CD14-positive monocyte (primary cell): ENCODE results near the gene WWOX. TPM values are rescaled to one million over a fixed set of nuclear protein-coding genes. Genes with fewer than 3 reads are reported as not detected.

ENCODE experiments used
- DNase-seq, 3 donors: peaks; one replicate each; pipeline ENCODE4 v3.0.0-alpha.2; 2011 to 2022
- H2AFZ ChIP-seq: 2 replicates; pipeline ENCODE4 v1.6.0; 2012; ENCODE audit warnings: mild to moderate bottlenecking, low read depth, low read length, inconsistent platforms; ENCODE audit not compliant: insufficient read depth, poor library complexity, severe bottlenecking
- H3K27ac ChIP-seq, 2 donors: 1 replicate in 1 of 2; 2 replicates in 1 of 2; pipeline ENCODE4 v1.5.1; 2012 to 2013; ENCODE audit warnings: low read length in 2 of 2, control low read depth in 1 of 2, inconsistent platforms in 1 of 2, low read depth in 1 of 2, mild to moderate bottlenecking in 1 of 2
- H3K27me3 ChIP-seq, 2 donors: one replicate each; pipeline versions ENCODE4 v1.6.0 to v1.6.1; 2011 to 2013; ENCODE audit warnings: low read length in 2 of 2; ENCODE audit not compliant: control insufficient read depth in 2 of 2, insufficient read depth in 2 of 2
- H3K36me3 ChIP-seq, 2 donors: replicated peaks in 1 of 2; 1 replicate in 1 of 2; 2 replicates in 1 of 2; pipeline versions ENCODE4 v1.5.1 to v1.6.1; 2012 to 2013; ENCODE audit warnings: low read length in 2 of 2, control low read depth in 1 of 2, inconsistent platforms in 1 of 2, mild to moderate bottlenecking in 1 of 2; ENCODE audit not compliant: insufficient read depth in 2 of 2, control insufficient read depth in 1 of 2
- H3K4me1 ChIP-seq, 2 donors: 1 replicate in 1 of 2; 2 replicates in 1 of 2; pipeline versions ENCODE4 v1.5.1 to v1.6.1; 2012 to 2013; ENCODE audit warnings: low read length in 2 of 2, control low read depth in 1 of 2, inconsistent platforms in 1 of 2, mild to moderate bottlenecking in 1 of 2, moderate library complexity in 1 of 2; ENCODE audit not compliant: insufficient read depth in 2 of 2, control insufficient read depth in 1 of 2
- H3K4me2 ChIP-seq: replicated peaks from 2 replicates; pipeline ENCODE3; 2012; ENCODE audit warnings: low read length, moderate library complexity, mild to moderate bottlenecking; ENCODE audit not compliant: poor library complexity, severe bottlenecking; ENCODE audit errors: extremely low read depth
- H3K4me3 ChIP-seq, 3 experiments: fragments of 200-600 bp in 1 of 3; sonication (generic) in 1 of 3; replicated peaks in 1 of 3; 1 replicate in 2 of 3; 2 replicates in 1 of 3; pipeline ENCODE4 v1.5.1; 2011 to 2013; ENCODE audit warnings: low read length in 3 of 3, mild to moderate bottlenecking in 3 of 3, control low read depth in 2 of 3, low read depth in 2 of 3, inconsistent platforms in 1 of 3, moderate library complexity in 1 of 3
- H3K79me2 ChIP-seq: 2 replicates; pipeline ENCODE4 v1.6.0; 2012; ENCODE audit warnings: mild to moderate bottlenecking, control low read depth, inconsistent platforms, low read length, moderate library complexity; ENCODE audit not compliant: insufficient read depth
- H3K9ac ChIP-seq: 2 replicates; pipeline ENCODE4 v1.6.0; 2017; ENCODE audit warnings: low read length, mild to moderate bottlenecking; ENCODE audit not compliant: insufficient read depth, poor library complexity, severe bottlenecking
- H3K9me3 ChIP-seq, 2 donors: replicated peaks in 1 of 2; 1 replicate in 1 of 2; 2 replicates in 1 of 2; pipeline versions ENCODE4 v1.5.1 to v1.6.1; 2012 to 2013; ENCODE audit warnings: low read length in 2 of 2, control low read depth in 1 of 2; ENCODE audit not compliant: control insufficient read depth in 1 of 2, insufficient read depth in 1 of 2
- H4K20me1 ChIP-seq: 2 replicates; pipeline ENCODE4 v1.6.0; 2012; ENCODE audit warnings: mild to moderate bottlenecking, low read length, control low read depth, moderate library complexity; ENCODE audit not compliant: insufficient read depth
- H3K27ac Mint-ChIP-seq, 7 donors: one replicate each; pipeline ENCODE4 v1.8.0; 2020; ENCODE audit warnings: mild to moderate bottlenecking in 7 of 7, mixed read lengths in 7 of 7, moderate library complexity in 6 of 7, inconsistent platforms in 2 of 7
- H3K27me3 Mint-ChIP-seq, 3 donors: one replicate each; pipeline ENCODE4 v1.8.0; 2021 to 2022; ENCODE audit warnings: low read depth in 3 of 3, mild to moderate bottlenecking in 3 of 3, mixed read lengths in 3 of 3, moderate library complexity in 3 of 3, inconsistent platforms in 1 of 3
- H3K36me3 Mint-ChIP-seq, 2 donors: one replicate each; pipeline ENCODE4 v1.8.0; 2020; ENCODE audit warnings: mixed read lengths in 2 of 2, inconsistent platforms in 1 of 2, mild to moderate bottlenecking in 1 of 2
- H3K4me1 Mint-ChIP-seq: one replicate; pipeline ENCODE4 v1.8.0; 2020; ENCODE audit warnings: mild to moderate bottlenecking, mixed read lengths
- H3K4me3 Mint-ChIP-seq, 2 donors: one replicate each; pipeline ENCODE4 v1.8.0; 2020; ENCODE audit warnings: mild to moderate bottlenecking in 2 of 2, mixed read lengths in 2 of 2, moderate library complexity in 1 of 2
- H3K9me3 Mint-ChIP-seq, 7 donors: one replicate each; pipeline ENCODE4 v1.8.0; 2020 to 2022; ENCODE audit warnings: mixed read lengths in 7 of 7, mild to moderate bottlenecking in 6 of 7, moderate library complexity in 6 of 7, inconsistent platforms in 2 of 7
- CTCF ChIP-seq: fragments of 200-600 bp; IDR thresholded peaks from one replicate; pipeline ENCODE4 v1.8.0; 2022; ENCODE audit warnings: antibody characterized with exemption, mild to moderate bottlenecking
- WGBS: methylation state at CpG from one replicate; pipeline ENCODE4 v1.1.5; 2013; ENCODE audit warnings: missing lambda C conversion rate; ENCODE audit not compliant: insufficient coverage; 5-methylcytosine and 5-hydroxymethylcytosine counted together
- intact Hi-C, 2 donors: fragments of 100-400 bp; cut with micrococcal nuclease; formaldehyde crosslinking; loops; one replicate each; pipeline versions ENCODE4 v1.15.0 to v1.15.1; 2023
- polyA plus RNA-seq, 3 donors: library from polyadenylated mRNA; depleted of rRNA in 1 of 3; unstranded in 2 of 3; stranded (reverse) in 1 of 3; fragments of 300-500 nt in 2 of 3; fragments of >200 nt in 1 of 3; fragmentation: Illumina TruSeq in 2 of 3; gene quantifications; 1 replicate in 2 of 3; 2 replicates in 1 of 3; pipeline ENCODE4 v1.2.3, GENCODE V29; 2012 to 2021

The WWOX gene
- polyA plus RNA-seq, 3 donors: 4.0 to 7.0 (median 6.3) TPM

DNA sequence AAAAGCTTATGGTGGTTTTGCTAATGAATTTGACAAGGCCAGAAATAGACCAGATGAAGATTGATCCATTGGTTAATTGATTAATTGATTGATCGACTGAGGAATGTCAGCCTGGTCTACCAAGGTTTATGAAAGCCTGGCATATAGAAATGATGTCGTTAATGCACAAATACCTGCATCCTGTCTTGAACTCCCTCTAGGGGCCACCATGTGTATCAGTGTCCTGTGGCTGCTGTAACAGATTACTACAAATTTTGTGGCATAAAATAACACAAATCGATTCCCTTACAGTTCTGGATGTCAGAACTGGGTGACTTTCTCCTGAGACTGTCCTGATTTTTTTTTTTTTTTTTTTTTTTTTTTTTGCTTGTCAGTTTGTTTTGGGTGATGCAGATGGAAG, 947.9 kb downstream of the WWOX start:
- Histone ChIP-seq H3K4me3 (no peak overlapping the region), H3K27ac (no peak overlapping the region), H4K20me1 (no peaks in the 10 kb centered on the region), H3K9me3 (no peaks in the 10 kb centered on the region), H3K9ac (no peak overlapping the region), H3K4me1 (no peaks in the 10 kb centered on the region), H2AFZ (no peak overlapping the region), H3K27me3 (no peaks in the 10 kb centered on the region), H3K4me2 (no peak overlapping the region), H3K36me3 (no peaks in the 10 kb centered on the region), H3K79me2 (no peaks in the 10 kb centered on the region)
- WGBS: 80% methylated on average over 1 of the region's 3 CpGs
- no peaks in the 10 kb centered on the region for H3K36me3 Mint-ChIP-seq
- H3K27me3 Mint-ChIP-seq: peaks cover 0 to 4% (median 1%) of the 10 kb centered on the region in 3 donors
- peak; percentile 74 for TF ChIP-seq CTCF
- no peaks in the 10 kb centered on the region for H3K9me3 Mint-ChIP-seq
- intact Hi-C loops: no loop called here
- peak; percentile 3 to 13 (median 4) for DNase-seq
- H3K4me3 Mint-ChIP-seq: no peak overlapping the region
- no peak overlapping the region for H3K27ac Mint-ChIP-seq
- H3K4me1 Mint-ChIP-seq: no peaks in the 10 kb centered on the region

DNA sequence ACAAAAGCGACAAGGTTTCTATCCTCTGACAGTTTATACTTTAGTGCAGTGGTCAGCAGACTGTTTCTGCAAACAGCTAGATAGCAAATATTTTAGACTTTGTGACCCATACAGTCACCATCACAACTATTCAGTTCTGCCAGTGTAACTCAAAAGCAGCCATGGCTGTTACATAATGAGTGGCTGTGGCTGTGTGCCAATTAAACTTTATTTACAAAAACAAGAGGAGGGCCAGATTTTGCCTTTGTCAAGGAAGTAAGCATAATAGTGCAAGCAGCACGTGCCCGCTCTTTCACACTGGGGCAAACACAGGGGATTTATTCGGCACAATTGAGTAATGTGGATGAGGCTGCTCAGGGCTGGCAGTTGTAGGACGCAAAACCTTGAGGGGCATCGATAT, 949.6 kb downstream of the WWOX start:
- no peak overlapping the region for H3K27ac ChIP-seq
- Mint-ChIP-seq H3K36me3 (no peaks in the 10 kb centered on the region), H3K4me3 (no peak overlapping the region), H3K27me3 (peaks cover 0 to 4% (median 1%) of the 10 kb centered on the region in 3 donors), H3K4me1 (no peaks in the 10 kb centered on the region), H3K9me3 (no peaks in the 10 kb centered on the region), H3K27ac (no peak overlapping the region)
- WGBS: 95% methylated on average over 6 of the region's 6 CpGs
- DNase-seq: no peak
- no peaks in the 10 kb centered on the region for H3K79me2 ChIP-seq
- H3K4me1 ChIP-seq: no peaks in the 10 kb centered on the region
- no peak overlapping the region for H3K4me2 ChIP-seq
- intact Hi-C loops: no loop called here
- H3K4me3 ChIP-seq: no peak overlapping the region
- H3K9ac ChIP-seq: no peak overlapping the region
- H4K20me1 ChIP-seq: no peaks in the 10 kb centered on the region
- H3K36me3 ChIP-seq: no peaks in the 10 kb centered on the region
- TF ChIP-seq CTCF: no peak
- H2AFZ ChIP-seq: no peak overlapping the region
- no peaks in the 10 kb centered on the region for H3K27me3 ChIP-seq
- H3K9me3 ChIP-seq: no peaks in the 10 kb centered on the region
